Erythroblast (primary cell): Measurements from ENCODE around the gene UGT1A3.
"Not testable (repeated sequence)": the region's sequence is repeated elsewhere in the genome, so short reads cannot be mapped to it uniquely, and the experiment has no call there.

Source experiments
- DNase-seq, 2 experiments: peaks; one replicate each; lab custom pipeline; 2025; lab: John Stamatoyannopoulos, UW
- GATA1 ChIP-seq: IDR thresholded peaks from 2 replicates; pipeline ENCODE4 v1.6.1; 2011; ENCODE audit warnings: low read depth, mild to moderate bottlenecking, control low read depth, low read length, moderate library complexity
- POLR2A ChIP-seq: IDR thresholded peaks from 2 replicates; pipeline ENCODE4 v1.6.1; 2011; ENCODE audit warnings: mild to moderate bottlenecking, low read length

UGT1A3 gene

DNA sequence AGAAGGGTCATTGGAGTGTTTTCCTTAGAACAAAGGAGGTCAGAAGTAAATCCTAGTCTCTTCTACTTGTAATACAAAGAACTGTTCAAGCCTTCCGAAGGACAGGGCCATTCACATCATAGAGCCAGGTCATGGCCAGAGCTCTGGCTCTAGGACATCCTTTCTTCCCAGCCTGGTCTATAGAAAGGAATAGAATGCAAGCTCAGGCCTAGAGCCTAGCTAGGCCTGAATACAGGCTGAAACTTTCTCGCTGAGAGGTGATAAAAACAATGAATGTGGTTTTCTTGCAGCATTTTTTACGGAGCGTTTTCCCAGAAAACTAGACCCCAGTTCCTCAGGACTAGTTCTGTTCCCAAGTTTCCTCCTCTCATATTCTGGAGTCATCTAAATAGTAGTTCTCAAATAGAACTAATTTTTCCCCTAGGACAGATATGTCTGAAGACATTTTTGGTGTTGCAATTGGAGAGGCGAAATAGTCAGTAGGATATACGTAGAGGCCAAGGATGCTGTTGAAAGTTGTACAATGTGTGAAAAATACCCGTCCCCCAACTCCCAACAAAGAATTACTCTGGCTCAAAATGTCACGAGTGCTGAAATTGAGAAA is 29.3 kb upstream of the UGT1A3 start:
- TF ChIP-seq POLR2A: no peak
- no peak for TF ChIP-seq GATA1
- DNase-seq: no peak

GRCh38 chr2:233700028-233700635 is 28.7 kb upstream of the UGT1A3 start:
- peak; percentile 78 to 93 for DNase-seq
- TF ChIP-seq POLR2A: no peak
- TF ChIP-seq GATA1: peak; percentile 54

DNA sequence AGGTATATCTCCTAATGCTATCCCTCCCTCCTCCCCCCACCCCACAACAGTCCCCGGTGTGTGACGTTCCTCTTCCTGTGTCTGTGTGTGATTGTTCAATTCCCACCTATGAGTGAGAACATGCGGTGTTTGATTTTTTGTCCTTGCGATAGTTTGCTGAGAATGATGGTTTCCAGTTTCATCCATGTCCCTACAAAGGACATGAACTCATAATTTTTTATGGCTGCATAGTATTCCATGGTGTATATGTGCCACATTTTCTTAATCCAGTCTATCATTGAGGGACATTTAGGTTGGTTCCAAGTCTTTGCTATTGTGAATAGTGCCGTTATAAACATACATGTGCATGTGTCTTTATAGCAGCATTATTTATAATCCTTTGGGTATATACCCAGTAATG is 28.0 kb upstream of the UGT1A3 start:
- DNase-seq: not testable (repeated sequence)

- TF ChIP-seq POLR2A: no peak
- no peak for TF ChIP-seq GATA1
- DNase-seq: no peak
Observed at GRCh38 chr2:233702238-233702637, 26.6 kb upstream of the UGT1A3 start.

DNA sequence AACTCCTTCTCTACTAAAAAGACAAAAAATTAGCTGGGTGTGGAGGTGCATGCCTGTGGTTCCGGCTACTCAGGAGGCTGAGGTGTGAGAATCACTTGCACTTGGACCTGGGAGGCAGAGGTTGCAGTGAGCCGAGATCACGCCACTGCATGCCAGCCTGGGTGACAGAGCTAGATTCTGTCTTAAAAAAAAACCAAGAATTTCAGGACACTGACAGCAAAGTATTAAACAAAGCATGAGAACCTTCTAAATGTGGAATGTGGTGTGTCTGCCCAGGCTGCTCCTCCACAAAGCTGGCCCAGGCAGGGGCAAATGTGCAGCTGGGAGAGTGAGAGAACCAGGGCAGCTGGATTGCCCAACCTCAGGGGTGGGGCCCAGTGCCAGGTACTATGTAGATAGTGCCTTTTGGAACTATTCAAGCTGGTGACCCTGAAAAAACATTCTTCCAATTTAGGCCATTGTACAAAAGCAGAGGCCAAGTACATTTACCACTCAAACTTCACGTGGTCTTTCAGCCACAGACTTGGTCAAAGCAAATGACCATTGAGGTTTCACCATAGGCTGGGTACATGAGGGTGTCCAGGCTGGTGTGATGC is 22.8 kb upstream of the UGT1A3 start:
- TF ChIP-seq GATA1: no peak
- TF ChIP-seq POLR2A: no peak
- no peak for DNase-seq

- DNase-seq: no peak
- no peak for TF ChIP-seq POLR2A
- TF ChIP-seq GATA1: no peak
Observed at GRCh38 chr2:233706720-233707119, 22.1 kb upstream of the UGT1A3 start.

- no peak for TF ChIP-seq POLR2A
- TF ChIP-seq GATA1: no peak
- DNase-seq: no peak
Observed at GRCh38 chr2:233707940-233708644, 20.8 kb upstream of the UGT1A3 start.

DNA sequence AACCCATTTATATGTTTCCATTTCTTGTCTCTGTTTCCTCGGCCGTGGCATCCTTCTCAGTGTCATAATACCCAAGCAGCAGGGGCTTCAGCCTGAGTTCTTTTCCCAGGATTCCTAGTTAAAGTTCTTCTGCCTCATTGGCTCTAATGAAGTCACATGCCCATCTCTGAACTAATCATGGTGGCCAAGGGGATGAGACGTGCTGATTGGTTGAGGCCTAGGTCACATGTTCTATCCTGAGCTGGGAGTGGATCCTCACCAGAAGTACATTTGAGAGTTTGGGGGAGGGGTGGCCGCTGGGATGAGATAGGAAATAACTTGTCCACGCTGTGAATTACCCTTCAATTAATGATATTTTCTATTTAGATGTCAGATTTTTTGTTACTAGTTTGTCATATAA is 19.9 kb upstream of the UGT1A3 start:
- DNase-seq: no peak
- TF ChIP-seq GATA1: no peak
- TF ChIP-seq POLR2A: no peak

- TF ChIP-seq POLR2A (no peak), GATA1 (no peak)
- DNase-seq: peak; percentile 67 to 82
Observed at GRCh38 chr2:233711312-233712008, 17.4 kb upstream of the UGT1A3 start.

- TF ChIP-seq POLR2A (no peak), GATA1 (no peak)
- DNase-seq: no peak
Observed at GRCh38 chr2:233712611-233713261, 16.1 kb upstream of the UGT1A3 start, which contains the start of gene UGT1A5. Gene UGT1A5 (plus strand): TSS chr2:233712907. CDS start chr2:233712992, 85 bp downstream.

DNA sequence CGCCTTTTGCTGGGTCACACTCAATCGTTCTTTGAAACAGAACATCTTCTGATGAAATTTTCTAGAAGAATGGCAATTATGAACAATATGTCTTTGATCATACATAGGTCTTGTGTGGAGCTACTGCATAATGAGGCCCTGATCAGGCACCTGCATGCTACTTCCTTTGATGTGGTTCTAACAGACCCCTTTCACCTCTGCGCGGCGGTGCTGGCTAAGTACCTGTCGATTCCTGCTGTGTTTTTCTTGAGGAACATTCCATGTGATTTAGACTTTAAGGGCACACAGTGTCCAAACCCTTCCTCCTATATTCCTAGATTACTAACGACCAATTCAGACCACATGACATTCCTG is 15.6 kb upstream of the UGT1A3 start:
- no peak for DNase-seq
- TF ChIP-seq GATA1 (no peak), POLR2A (no peak)

DNA sequence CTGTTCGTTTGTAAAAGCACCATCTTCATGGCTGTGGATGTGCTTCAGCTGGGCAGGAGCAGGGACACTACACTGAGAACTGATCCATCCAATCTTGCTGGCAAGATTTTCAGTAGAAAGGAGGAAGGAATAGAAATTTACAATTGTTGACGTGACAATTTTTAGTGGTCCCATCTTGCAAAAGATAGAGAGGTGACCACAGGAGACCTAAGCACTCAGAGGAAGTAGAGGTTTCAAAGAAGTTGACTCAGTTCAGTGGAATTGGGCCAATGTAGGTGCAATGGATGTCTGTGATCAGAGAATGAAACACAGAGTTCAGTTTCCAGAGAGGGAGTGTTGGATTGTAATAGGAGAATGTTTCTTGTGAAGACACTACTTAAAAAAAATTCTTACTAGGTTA is 14.7 kb upstream of the UGT1A3 start:
- TF ChIP-seq GATA1: no peak
- no peak for TF ChIP-seq POLR2A
- no peak for DNase-seq

- no peak for DNase-seq
- TF ChIP-seq POLR2A: no peak
- no peak for TF ChIP-seq GATA1
Observed at GRCh38 chr2:233718552-233718951, 10.3 kb upstream of the UGT1A3 start, which contains the start of gene UGT1A4. Gene UGT1A4 (plus strand): TSS chr2:233718736. CDS start chr2:233718821, 85 bp downstream.

DNA sequence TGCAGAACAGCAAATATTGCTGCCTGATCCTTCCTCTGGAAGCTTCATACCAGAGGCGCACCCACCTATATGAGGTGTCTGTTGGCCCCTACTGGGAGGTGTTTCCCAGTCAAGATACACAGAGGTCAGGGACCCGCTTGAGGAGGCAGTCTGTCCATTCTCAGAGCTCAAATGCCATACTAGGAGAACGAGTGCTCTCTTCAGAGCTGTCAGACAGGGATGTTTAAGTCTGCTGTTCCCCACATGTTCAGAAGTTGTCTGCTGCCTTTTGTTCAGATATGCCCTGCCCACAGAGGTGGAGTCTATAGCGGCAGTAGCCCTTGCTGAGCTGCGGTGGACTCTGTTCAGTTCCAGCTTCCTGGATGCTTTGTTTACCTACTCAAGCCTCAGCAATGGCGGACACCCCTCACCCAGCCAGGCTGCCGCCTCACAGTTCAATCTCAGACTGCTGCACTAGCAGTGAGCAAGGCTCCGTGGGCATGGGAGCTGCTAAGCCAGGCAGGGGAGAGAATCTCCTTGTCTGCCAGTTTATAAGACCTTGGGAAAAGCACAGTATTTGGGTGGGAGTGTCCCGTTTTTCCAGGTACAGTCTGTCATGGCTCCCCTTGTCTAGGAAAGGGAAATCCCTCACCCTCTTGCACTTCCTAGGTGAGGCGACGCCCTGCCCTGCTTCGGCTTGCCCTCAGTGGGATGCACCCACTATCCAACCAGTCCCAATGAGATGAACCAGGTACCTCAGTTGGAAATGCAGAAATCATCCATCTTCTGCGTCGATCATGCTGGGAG is 8.2 kb downstream of the UGT1A3 start:
- not testable (repeated sequence) for DNase-seq
